Suppressor macrophage (primary cell): ENCODE measurements around the gene RAD51B.

Experiments
- DNase-seq, 4 experiments: peaks; one replicate each; pipeline ENCODE4 v3.0.0-alpha.2; 2020 to 2022

RAD51B gene

GRCh38 chr14:68148763-68149162, 329.2 kb downstream of the RAD51B start:
- DNase-seq: no peak

GRCh38 chr14:68153275-68153674, 333.7 kb downstream of the RAD51B start:
- DNase-seq: no peak

GRCh38 chr14:68154275-68154674, 334.7 kb downstream of the RAD51B start:
- no peak for DNase-seq

- DNase-seq: no peak
Observed at GRCh38 chr14:68157971-68158371, 338.4 kb downstream of the RAD51B start.

- no peak for DNase-seq
Observed at GRCh38 chr14:68158640-68159039, 339.1 kb downstream of the RAD51B start.

- no peak for DNase-seq
Observed at GRCh38 chr14:68159701-68160633, 340.4 kb downstream of the RAD51B start.

- DNase-seq: no peak
Observed at GRCh38 chr14:68160779-68161546, 341.4 kb downstream of the RAD51B start.

- no peak for DNase-seq
Observed at GRCh38 chr14:68162887-68163286, 343.3 kb downstream of the RAD51B start.

GRCh38 chr14:68164711-68165113, 345.1 kb downstream of the RAD51B start:
- DNase-seq: no peak

GRCh38 chr14:68165274-68165843, 345.8 kb downstream of the RAD51B start:
- no peak for DNase-seq

- no peak for DNase-seq
Observed at GRCh38 chr14:68166731-68167382, 347.3 kb downstream of the RAD51B start.

- DNase-seq: no peak
Observed at GRCh38 chr14:68167383-68168087, 348.0 kb downstream of the RAD51B start.

GRCh38 chr14:68168460-68169109, 349.0 kb downstream of the RAD51B start:
- DNase-seq: no peak

- no peak for DNase-seq
Observed at GRCh38 chr14:68172216-68172615, 352.6 kb downstream of the RAD51B start.

GRCh38 chr14:68172627-68173026, 353.0 kb downstream of the RAD51B start:
- DNase-seq: no peak

- no peak for DNase-seq
Observed at GRCh38 chr14:68173227-68173972, 353.8 kb downstream of the RAD51B start.

GRCh38 chr14:68174446-68174845, 354.9 kb downstream of the RAD51B start:
- no peak for DNase-seq

GRCh38 chr14:68176687-68177086, 357.1 kb downstream of the RAD51B start:
- DNase-seq: no peak

- no peak for DNase-seq
Observed at GRCh38 chr14:68177728-68178127, 358.1 kb downstream of the RAD51B start.

GRCh38 chr14:68178282-68178681, 358.7 kb downstream of the RAD51B start:
- DNase-seq: no peak
